IPS-15b (cell line): ENCODE results near the gene ESR1.

Source experiments
- H3K27me3 ChIP-seq: one replicate; pipeline ENCODE4 v1.6.1; 2013; ENCODE audit warnings: low read length; ENCODE audit not compliant: control insufficient read depth, insufficient read depth
- H3K36me3 ChIP-seq: one replicate; pipeline ENCODE4 v1.6.1; 2013; ENCODE audit warnings: low read length; ENCODE audit not compliant: control insufficient read depth, insufficient read depth
- H3K4me1 ChIP-seq: one replicate; pipeline ENCODE4 v1.6.1; 2013; ENCODE audit warnings: mild to moderate bottlenecking, low read length; ENCODE audit not compliant: control insufficient read depth, insufficient read depth
- H3K4me3 ChIP-seq: one replicate; pipeline ENCODE4 v1.5.1; 2013; ENCODE audit warnings: low read depth, low read length
- H3K9ac ChIP-seq: one replicate; pipeline ENCODE4 v1.6.1; 2013; ENCODE audit warnings: low read depth, mild to moderate bottlenecking, low read length
- H3K9me3 ChIP-seq: one replicate; pipeline ENCODE4 v1.6.1; 2013; ENCODE audit warnings: mild to moderate bottlenecking, low read length; ENCODE audit not compliant: control insufficient read depth, insufficient read depth

Gene ESR1

GRCh38 chr6:151807513-151808370, at the start of gene ESR1:
TSS of gene ESR1 (plus strand) at chr6:151807682. CDS start at chr6:151807913, 231 bp downstream.
- Histone ChIP-seq H3K9me3 (no peaks in the 10 kb centered on the region), H3K4me3 (peak within 1 kb of the TSS; percentile 58), H3K4me1 (no peaks in the 10 kb centered on the region), H3K9ac (no peak within 1 kb of the TSS), H3K36me3 (no peaks in the 10 kb centered on the region), H3K27me3 (peaks cover 58% of the 10 kb centered on the region)

- Histone ChIP-seq H3K9me3 (no peaks in the 10 kb centered on the region), H3K4me3 (no peak overlapping the region), H3K9ac (no peak overlapping the region), H3K27me3 (no peaks in the 10 kb centered on the region), H3K36me3 (no peaks in the 10 kb centered on the region), H3K4me1 (no peaks in the 10 kb centered on the region)
Observed at GRCh38 chr6:151760486-151760885, 47.0 kb upstream of the ESR1 start.

DNA sequence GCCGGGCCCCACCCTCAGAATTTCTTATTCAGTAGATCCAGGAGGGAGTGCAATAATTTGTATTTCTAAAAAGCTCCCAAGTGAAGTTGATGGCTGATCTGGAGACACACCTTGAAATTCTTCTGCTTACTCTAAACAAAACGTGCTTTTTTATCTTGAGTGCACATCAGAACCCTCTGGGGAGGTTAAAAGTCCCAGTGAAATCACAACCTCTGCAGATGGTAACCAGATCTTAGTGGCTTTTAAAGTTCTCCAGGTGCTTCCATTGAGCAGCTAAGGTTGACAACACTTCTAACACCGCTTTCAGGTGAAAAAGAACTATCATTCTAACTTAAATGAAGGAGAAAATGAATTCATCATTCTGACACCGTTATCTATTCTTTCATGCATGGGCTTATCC, 45.6 kb upstream of the ESR1 start:
- Histone ChIP-seq H3K9ac (no peak overlapping the region), H3K9me3 (no peaks in the 10 kb centered on the region), H3K4me1 (no peaks in the 10 kb centered on the region), H3K4me3 (no peak overlapping the region), H3K36me3 (no peaks in the 10 kb centered on the region), H3K27me3 (no peaks in the 10 kb centered on the region)

- Histone ChIP-seq H3K4me1 (no peaks in the 10 kb centered on the region), H3K36me3 (no peaks in the 10 kb centered on the region), H3K9ac (no peak overlapping the region), H3K4me3 (no peak overlapping the region), H3K27me3 (no peaks in the 10 kb centered on the region), H3K9me3 (no peaks in the 10 kb centered on the region)
Observed at GRCh38 chr6:151762817-151763216, 44.7 kb upstream of the ESR1 start.

- peak overlapping the region; percentile 36 for H3K4me3 ChIP-seq
- H3K9ac ChIP-seq, result no peak overlapping the region
- H3K27me3 ChIP-seq, result no peaks in the 10 kb centered on the region
- H3K9me3 ChIP-seq, result no peaks in the 10 kb centered on the region
- no peaks in the 10 kb centered on the region for H3K36me3 ChIP-seq
- no peaks in the 10 kb centered on the region for H3K4me1 ChIP-seq
Observed at GRCh38 chr6:151763303-151763702, 44.2 kb upstream of the ESR1 start.

DNA sequence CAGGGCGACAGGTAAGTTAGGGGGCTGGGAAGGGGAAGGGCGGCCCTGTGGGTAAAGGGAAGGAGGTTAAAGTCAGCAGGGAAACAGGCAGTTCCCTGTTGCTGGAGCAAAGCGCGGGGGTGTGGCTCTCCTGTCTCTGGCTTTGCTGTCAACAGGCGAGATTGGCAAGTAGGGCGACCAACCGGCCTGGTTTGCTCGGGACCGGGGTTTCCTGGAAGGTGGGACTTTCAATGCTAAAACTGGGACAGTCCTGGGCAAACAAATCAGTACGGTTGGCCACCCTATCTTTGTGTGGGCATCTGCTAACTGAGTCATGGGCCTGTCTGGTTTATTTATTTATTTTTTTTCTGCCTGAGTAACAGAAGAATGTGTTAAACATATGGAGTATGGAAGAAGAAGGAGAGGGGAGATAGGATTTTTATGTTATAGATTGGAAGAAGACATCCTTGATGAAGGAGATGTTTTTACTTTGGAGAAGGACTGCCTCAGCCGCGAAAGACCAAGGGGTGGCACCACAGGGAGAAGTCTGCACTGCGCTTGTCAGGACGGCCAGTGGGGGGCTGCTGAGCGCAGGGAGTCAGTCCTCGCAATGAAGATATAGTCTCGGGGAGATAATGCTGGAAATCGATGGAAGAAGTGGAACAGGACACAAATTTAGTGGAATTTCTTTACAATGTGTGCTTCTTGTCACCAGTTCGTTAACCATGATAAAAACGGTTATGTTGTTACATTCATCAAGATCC, 43.4 kb upstream of the ESR1 start:
- H3K4me1 ChIP-seq, result no peaks in the 10 kb centered on the region
- peak overlapping the region; percentile 36 for H3K4me3 ChIP-seq
- no peak overlapping the region for H3K9ac ChIP-seq
- H3K9me3 ChIP-seq, result no peaks in the 10 kb centered on the region
- no peaks in the 10 kb centered on the region for H3K27me3 ChIP-seq
- H3K36me3 ChIP-seq, result no peaks in the 10 kb centered on the region

DNA sequence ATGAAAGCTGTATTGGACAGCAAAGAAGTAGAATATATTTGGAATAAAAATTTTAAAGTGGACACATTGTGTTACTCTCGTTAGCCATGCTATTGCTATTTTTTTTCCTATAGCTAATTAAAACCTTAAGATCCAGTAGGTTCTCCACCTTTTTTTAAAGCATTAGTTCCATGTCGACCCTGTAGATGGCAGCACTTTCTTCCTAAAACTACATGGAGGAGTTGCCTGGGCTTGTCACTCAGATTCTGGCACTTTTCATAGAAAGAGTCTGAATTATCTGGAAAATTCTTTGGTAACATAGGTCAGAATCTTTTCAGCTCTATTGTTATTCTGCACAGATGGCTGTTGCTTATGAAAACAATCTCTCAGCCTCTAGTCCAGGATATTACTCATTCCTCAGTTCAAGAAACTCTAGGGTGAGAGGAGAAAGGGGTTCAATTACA, 42.0 kb upstream of the ESR1 start:
- Histone ChIP-seq H3K27me3 (no peaks in the 10 kb centered on the region), H3K9me3 (no peaks in the 10 kb centered on the region), H3K4me1 (no peaks in the 10 kb centered on the region), H3K4me3 (no peak overlapping the region), H3K9ac (no peak overlapping the region), H3K36me3 (no peaks in the 10 kb centered on the region)

DNA sequence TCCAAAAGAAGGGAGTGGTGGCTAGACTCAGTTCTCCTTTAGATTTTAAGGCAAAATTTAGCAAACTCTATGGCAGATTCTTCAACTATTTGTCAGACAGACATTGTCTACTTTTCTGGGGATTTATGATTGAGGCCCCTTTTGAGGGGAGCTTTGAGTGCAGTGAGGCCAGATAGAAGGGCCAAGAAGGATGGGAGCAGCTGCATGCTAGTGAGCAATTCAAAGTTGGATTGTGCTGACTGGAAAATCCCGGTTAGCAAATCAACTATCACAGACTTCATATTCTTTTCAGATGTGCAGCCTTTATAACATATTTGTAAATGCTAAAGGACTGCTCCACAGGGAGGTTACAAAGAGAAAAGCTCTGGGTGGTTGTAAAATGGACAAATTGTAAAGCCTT, 35.0 kb upstream of the ESR1 start:
- H3K4me1 ChIP-seq, result no peaks in the 10 kb centered on the region
- no peak overlapping the region for H3K9ac ChIP-seq
- no peaks in the 10 kb centered on the region for H3K9me3 ChIP-seq
- no peaks in the 10 kb centered on the region for H3K36me3 ChIP-seq
- H3K4me3 ChIP-seq, result no peak overlapping the region
- no peaks in the 10 kb centered on the region for H3K27me3 ChIP-seq

DNA sequence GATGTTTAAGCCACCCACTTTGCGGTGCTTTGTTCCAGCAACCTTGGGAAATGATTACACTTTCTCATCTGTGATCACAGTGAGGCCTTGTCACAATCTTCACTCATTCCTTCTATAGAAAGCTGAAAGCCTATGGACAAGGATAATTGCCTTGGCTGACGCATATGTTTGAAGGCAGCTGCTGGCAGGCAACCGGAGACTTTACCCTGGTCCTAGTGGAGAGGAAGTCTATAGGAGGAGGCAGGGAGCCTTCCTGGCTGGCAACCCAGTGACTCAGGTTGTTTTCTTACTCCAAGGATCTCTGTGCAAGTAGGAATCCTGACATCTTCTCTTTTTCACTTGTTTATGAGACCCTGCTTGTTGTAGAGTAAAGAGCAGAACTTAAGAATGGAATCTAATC, 34.1 kb upstream of the ESR1 start:
- Histone ChIP-seq H3K4me3 (no peak overlapping the region), H3K27me3 (no peaks in the 10 kb centered on the region), H3K9ac (no peak overlapping the region), H3K9me3 (no peaks in the 10 kb centered on the region), H3K36me3 (no peaks in the 10 kb centered on the region), H3K4me1 (no peaks in the 10 kb centered on the region)

DNA sequence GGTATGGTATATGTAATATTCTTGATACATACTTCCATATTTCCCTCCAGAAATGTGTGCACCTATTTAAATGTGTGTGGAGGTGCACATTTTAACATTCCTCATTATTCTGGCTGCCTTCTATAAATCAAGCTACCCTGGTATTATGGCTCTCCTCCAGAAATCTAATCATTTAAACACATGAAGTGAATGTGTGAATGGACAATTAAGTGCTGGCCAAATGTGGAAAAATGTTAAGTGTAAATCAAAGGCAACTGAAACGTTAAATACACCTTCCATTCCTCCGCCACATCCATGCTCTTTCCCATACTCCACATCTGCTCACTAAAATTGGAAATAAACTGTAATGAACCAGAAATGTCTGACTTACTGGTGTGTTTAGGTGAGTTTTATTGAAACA, 24.9 kb upstream of the ESR1 start:
- Histone ChIP-seq H3K4me3 (no peak overlapping the region), H3K36me3 (no peaks in the 10 kb centered on the region), H3K9ac (no peak overlapping the region), H3K4me1 (no peaks in the 10 kb centered on the region), H3K27me3 (no peaks in the 10 kb centered on the region), H3K9me3 (no peaks in the 10 kb centered on the region)

GRCh38 chr6:151783692-151784091, 23.8 kb upstream of the ESR1 start:
- H3K4me1 ChIP-seq, result no peaks in the 10 kb centered on the region

More at GRCh38 chr6:151783692-151784091, 23.8 kb upstream of the ESR1 start:
- Histone ChIP-seq H3K4me3 (no peak overlapping the region), H3K9ac (no peak overlapping the region), H3K36me3 (no peaks in the 10 kb centered on the region), H3K9me3 (no peaks in the 10 kb centered on the region), H3K27me3 (no peaks in the 10 kb centered on the region)
